ENCODE results near the gene MANBA.
A peak's percentile ranks its signal among the peaks of the same experiment; 100 is the strongest.

The MANBA gene

DNA sequence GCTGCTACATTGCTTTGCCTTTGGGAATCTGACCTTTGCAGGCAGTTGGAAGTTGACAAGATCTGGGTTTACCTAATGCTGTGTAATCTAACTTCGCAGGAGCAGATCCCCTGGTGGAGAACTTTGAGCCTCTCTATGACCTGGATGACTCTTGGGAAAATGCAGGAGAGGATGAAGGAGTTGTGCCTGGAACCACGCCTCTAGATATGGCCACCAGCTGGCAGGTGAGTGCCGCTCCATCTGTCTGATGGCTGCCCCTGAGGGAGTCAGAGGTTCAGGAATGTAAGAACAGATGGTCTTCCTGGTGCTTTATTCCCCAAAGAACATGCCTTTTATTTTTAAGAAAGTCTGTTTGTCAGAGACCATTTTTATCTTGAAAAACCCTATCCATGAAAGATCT, 150.3 kb downstream of the MANBA start:
- WGBS: 96% methylated on average over 3 of the region's 3 CpGs

GRCh38 chr4:102610007-102610406, 150.8 kb downstream of the MANBA start:
- H3K27ac ChIP-seq (ENCODE audit: low read length, poor library complexity, severe bottlenecking): no peak overlapping the region
- no peak overlapping the region for H2AFZ ChIP-seq (ENCODE audit: low read depth, low read length)
- no peaks in the 10 kb centered on the region for H3K9me3 ChIP-seq (ENCODE audit: control insufficient read depth, low read length)
- peaks cover 1% of the 10 kb centered on the region for H3K4me1 ChIP-seq (ENCODE audit: control insufficient read depth, insufficient read depth, low read depth, low read length)
- H3K18ac ChIP-seq (ENCODE audit: low read depth in 1 of 2, low read length in 2 of 2): no peak overlapping the region
- H3K9ac ChIP-seq (ENCODE audit: low read length): no peak overlapping the region
- H3K4me3 ChIP-seq (ENCODE audit: insufficient read depth in 1 of 2, low read depth in 1 of 2, low read length in 2 of 2): no peak overlapping the region
- H3K4me2 ChIP-seq (ENCODE audit: low read length, poor library complexity, severe bottlenecking): no peak overlapping the region
- H4K8ac ChIP-seq (ENCODE audit: low read length): no peak overlapping the region
- H3K79me1 ChIP-seq (replicated peaks; ENCODE audit: low read length, poor library complexity, severe bottlenecking): no peaks in the 10 kb centered on the region
- no peak overlapping the region for H2BK12ac ChIP-seq (ENCODE audit: low read length in 2 of 2)
- no peak overlapping the region for H3K4ac ChIP-seq (ENCODE audit: low read depth in 1 of 2, low read length in 2 of 2)
- no peaks in the 10 kb centered on the region for H3K27me3 ChIP-seq (ENCODE audit: control insufficient read depth in 1 of 2, insufficient read depth in 1 of 2, low read length in 2 of 2)
- H4K91ac ChIP-seq (ENCODE audit: low read length): no peak overlapping the region
- no peak overlapping the region for H3K14ac ChIP-seq (ENCODE audit: low read length in 2 of 2)
- H2BK120ac ChIP-seq (ENCODE audit: low read depth, low read length): no peak overlapping the region
- no peak overlapping the region for H2BK5ac ChIP-seq (ENCODE audit: low read depth, low read length, poor library complexity, severe bottlenecking)
- H3K23ac ChIP-seq (ENCODE audit: low read length in 2 of 2): no peak overlapping the region
- no peak overlapping the region for H2BK15ac ChIP-seq (ENCODE audit: low read depth, poor library complexity, severe bottlenecking)
- DNase-seq: peak; percentile 8
- no peak overlapping the region for H2AK5ac ChIP-seq (ENCODE audit: low read length, severe bottlenecking)
- H3K36me3 ChIP-seq (ENCODE audit: control insufficient read depth in 1 of 2, insufficient read depth in 2 of 2, low read depth in 1 of 2, low read length in 2 of 2): peaks cover 42 to 99% of the 10 kb centered on the region in 2 experiments

More for the DNA sequence above, 150.3 kb downstream of the MANBA start:
- Histone ChIP-seq H3K4ac (ENCODE audit: low read depth in 1 of 2, low read length in 2 of 2) (no peak overlapping the region), H4K91ac (ENCODE audit: low read length) (no peak overlapping the region), H2BK120ac (ENCODE audit: low read depth, low read length) (no peak overlapping the region), H3K9ac (ENCODE audit: low read length) (no peak overlapping the region), H3K79me1 (replicated peaks; ENCODE audit: low read length, poor library complexity, severe bottlenecking) (no peaks in the 10 kb centered on the region), H2BK15ac (ENCODE audit: low read depth, poor library complexity, severe bottlenecking) (peak overlapping the region; percentile 52), H3K27me3 (ENCODE audit: control insufficient read depth in 1 of 2, insufficient read depth in 1 of 2, low read length in 2 of 2) (no peaks in the 10 kb centered on the region), H2BK12ac (ENCODE audit: low read length in 2 of 2) (no peak overlapping the region), H3K4me1 (ENCODE audit: control insufficient read depth, insufficient read depth, low read depth, low read length) (peaks cover 1% of the 10 kb centered on the region), H3K4me2 (ENCODE audit: low read length, poor library complexity, severe bottlenecking) (no peak overlapping the region), H3K23ac (ENCODE audit: low read length in 2 of 2) (no peak overlapping the region), H3K4me3 (ENCODE audit: insufficient read depth in 1 of 2, low read depth in 1 of 2, low read length in 2 of 2) (no peak overlapping the region), H4K8ac (ENCODE audit: low read length) (no peak overlapping the region), H3K14ac (ENCODE audit: low read length in 2 of 2) (no peak overlapping the region), H3K18ac (ENCODE audit: low read depth in 1 of 2, low read length in 2 of 2) (no peak overlapping the region), H3K36me3 (ENCODE audit: control insufficient read depth in 1 of 2, insufficient read depth in 2 of 2, low read depth in 1 of 2, low read length in 2 of 2) (peaks cover 42 to 99% of the 10 kb centered on the region in 2 experiments), H2AK5ac (ENCODE audit: low read length, severe bottlenecking) (no peak overlapping the region), H2AFZ (ENCODE audit: low read depth, low read length) (no peak overlapping the region), H3K9me3 (ENCODE audit: control insufficient read depth, low read length) (no peaks in the 10 kb centered on the region), H3K27ac (ENCODE audit: low read length, poor library complexity, severe bottlenecking) (no peak overlapping the region), H2BK5ac (ENCODE audit: low read depth, low read length, poor library complexity, severe bottlenecking) (no peak overlapping the region)
- DNase-seq: no peak

- no peak overlapping the region for H3K4me3 ChIP-seq (ENCODE audit: insufficient read depth in 1 of 2, low read depth in 1 of 2, low read length in 2 of 2)
- no peak overlapping the region for H3K4me2 ChIP-seq (ENCODE audit: low read length, poor library complexity, severe bottlenecking)
- no peak overlapping the region for H4K91ac ChIP-seq (ENCODE audit: low read length)
- DNase-seq: no peak
- no peak overlapping the region for H3K9ac ChIP-seq (ENCODE audit: low read length)
- no peak overlapping the region for H3K4ac ChIP-seq (ENCODE audit: low read depth in 1 of 2, low read length in 2 of 2)
- H3K23ac ChIP-seq (ENCODE audit: low read length in 2 of 2): no peak overlapping the region
- H3K79me1 ChIP-seq (replicated peaks; ENCODE audit: low read length, poor library complexity, severe bottlenecking): no peaks in the 10 kb centered on the region
- no peak overlapping the region for H2BK15ac ChIP-seq (ENCODE audit: low read depth, poor library complexity, severe bottlenecking)
- peaks cover 1% of the 10 kb centered on the region for H3K4me1 ChIP-seq (ENCODE audit: control insufficient read depth, insufficient read depth, low read depth, low read length)
- H2BK120ac ChIP-seq (ENCODE audit: low read depth, low read length): no peak overlapping the region
- H3K14ac ChIP-seq (ENCODE audit: low read length in 2 of 2): no peak overlapping the region
- no peak overlapping the region for H2AFZ ChIP-seq (ENCODE audit: low read depth, low read length)
- H3K36me3 ChIP-seq (ENCODE audit: control insufficient read depth in 1 of 2, insufficient read depth in 2 of 2, low read depth in 1 of 2, low read length in 2 of 2): peaks cover 29 to 99% of the 10 kb centered on the region in 2 experiments
- H3K9me3 ChIP-seq (ENCODE audit: control insufficient read depth, low read length): no peaks in the 10 kb centered on the region
- 50% methylated on average over 1 of the region's 1 CpG for WGBS
- no peak overlapping the region for H2BK12ac ChIP-seq (ENCODE audit: low read length in 2 of 2)
- H2BK5ac ChIP-seq (ENCODE audit: low read depth, low read length, poor library complexity, severe bottlenecking): no peak overlapping the region
- no peak overlapping the region for H3K18ac ChIP-seq (ENCODE audit: low read depth in 1 of 2, low read length in 2 of 2)
- H3K27ac ChIP-seq (ENCODE audit: low read length, poor library complexity, severe bottlenecking): no peak overlapping the region
- no peaks in the 10 kb centered on the region for H3K27me3 ChIP-seq (ENCODE audit: control insufficient read depth in 1 of 2, insufficient read depth in 1 of 2, low read length in 2 of 2)
- no peak overlapping the region for H4K8ac ChIP-seq (ENCODE audit: low read length)
- no peak overlapping the region for H2AK5ac ChIP-seq (ENCODE audit: low read length, severe bottlenecking)
Observed at GRCh38 chr4:102608190-102608589, 152.6 kb downstream of the MANBA start.

GRCh38 chr4:102606846-102607450, 153.8 kb downstream of the MANBA start:
- 97% methylated on average over 5 of the region's 7 CpGs for WGBS
- H3K9me3 ChIP-seq (ENCODE audit: control insufficient read depth, low read length): no peaks in the 10 kb centered on the region
- H2BK120ac ChIP-seq (ENCODE audit: low read depth, low read length): no peak overlapping the region
- no peak overlapping the region for H3K14ac ChIP-seq (ENCODE audit: low read length in 2 of 2)
- no peak overlapping the region for H2BK5ac ChIP-seq (ENCODE audit: low read depth, low read length, poor library complexity, severe bottlenecking)
- no peak for DNase-seq
- H3K27ac ChIP-seq (ENCODE audit: low read length, poor library complexity, severe bottlenecking): no peak overlapping the region
- peaks cover 20 to 95% of the 10 kb centered on the region in 2 experiments for H3K36me3 ChIP-seq (ENCODE audit: control insufficient read depth in 1 of 2, insufficient read depth in 2 of 2, low read depth in 1 of 2, low read length in 2 of 2)
- peaks cover 3% of the 10 kb centered on the region for H3K4me1 ChIP-seq (ENCODE audit: control insufficient read depth, insufficient read depth, low read depth, low read length)
- no peak overlapping the region for H4K8ac ChIP-seq (ENCODE audit: low read length)
- H2AK5ac ChIP-seq (ENCODE audit: low read length, severe bottlenecking): no peak overlapping the region
- no peak overlapping the region for H3K23ac ChIP-seq (ENCODE audit: low read length in 2 of 2)
- no peak overlapping the region for H3K4me3 ChIP-seq (ENCODE audit: insufficient read depth in 1 of 2, low read depth in 1 of 2, low read length in 2 of 2)
- no peak overlapping the region for H4K91ac ChIP-seq (ENCODE audit: low read length)
- no peaks in the 10 kb centered on the region for H3K79me1 ChIP-seq (replicated peaks; ENCODE audit: low read length, poor library complexity, severe bottlenecking)
- no peak overlapping the region for H2BK15ac ChIP-seq (ENCODE audit: low read depth, poor library complexity, severe bottlenecking)
- H3K4me2 ChIP-seq (ENCODE audit: low read length, poor library complexity, severe bottlenecking): no peak overlapping the region
- H3K27me3 ChIP-seq (ENCODE audit: control insufficient read depth in 1 of 2, insufficient read depth in 1 of 2, low read length in 2 of 2): no peaks in the 10 kb centered on the region
- no peak overlapping the region for H3K9ac ChIP-seq (ENCODE audit: low read length)
- H2AFZ ChIP-seq (ENCODE audit: low read depth, low read length): no peak overlapping the region
- H2BK12ac ChIP-seq (ENCODE audit: low read length in 2 of 2): no peak overlapping the region
- no peak overlapping the region for H3K18ac ChIP-seq (ENCODE audit: low read depth in 1 of 2, low read length in 2 of 2)
- no peak overlapping the region for H3K4ac ChIP-seq (ENCODE audit: low read depth in 1 of 2, low read length in 2 of 2)
